Right atrium auricular region (tissue), 2 donors: ENCODE results near the gene RNF183. TPM values are rescaled to one million over a fixed set of nuclear protein-coding genes. Genes with fewer than 3 reads are reported as not detected.

Source experiments
- DNase-seq: peaks from one replicate; pipeline ENCODE4 v3.0.0-alpha.2; 2019; ENCODE audit warnings: low spot score
- H3K27ac ChIP-seq, 2 donors: fragments of 200-600 bp; sonication (generic); 1 replicate in 1 of 2; 2 replicates in 1 of 2; pipeline ENCODE4 v1.5.1; 2016 to 2019
- H3K27me3 ChIP-seq, 2 donors: fragments of 200-600 bp; sonication (generic); one replicate each; pipeline versions ENCODE4 v1.5.1 to v1.6.0; 2017 to 2019
- H3K36me3 ChIP-seq: fragments of 200-600 bp; sonication (generic); one replicate; pipeline ENCODE4 v1.5.1; 2016
- H3K4me1 ChIP-seq, 2 donors: fragments of 200-600 bp; sonication (generic); one replicate each; pipeline versions ENCODE4 v1.5.1 to v1.6.0; 2017 to 2019
- H3K4me3 ChIP-seq, 2 donors: fragments of 200-600 bp; sonication (generic); 1 replicate in 1 of 2; 2 replicates in 1 of 2; pipeline ENCODE4 v1.5.1; 2017 to 2019; ENCODE audit warnings: mild to moderate bottlenecking in 1 of 2, moderate library complexity in 1 of 2
- H3K9me3 ChIP-seq, 2 donors: fragments of 200-600 bp; sonication (generic); one replicate each; pipeline ENCODE4 v1.5.1; 2019
- CTCF ChIP-seq, 2 donors: fragments of 200-600 bp; sonication (generic); IDR thresholded peaks; one replicate each; pipeline ENCODE4 v1.5.1; 2019; ENCODE audit warnings: antibody characterized with exemption in 2 of 2
- total RNA-seq, 2 donors: library from RNA; depleted of rRNA; stranded (reverse); fragments of >200 nt; gene quantifications; one replicate each; pipeline ENCODE4 v1.1.0, GENCODE V29; 2016

RNF183 gene
- total RNA-seq, 2 donors from 2014 or later, result not detected

- H3K27me3 ChIP-seq, result no peaks in the 10 kb centered on the region
- H3K36me3 ChIP-seq, result peaks cover 77% of the 10 kb centered on the region
- DNase-seq, result no peak
These were observed 21.8 kb downstream of the RNF183 start for GRCh38 chr9:113281356-113281755.

DNA sequence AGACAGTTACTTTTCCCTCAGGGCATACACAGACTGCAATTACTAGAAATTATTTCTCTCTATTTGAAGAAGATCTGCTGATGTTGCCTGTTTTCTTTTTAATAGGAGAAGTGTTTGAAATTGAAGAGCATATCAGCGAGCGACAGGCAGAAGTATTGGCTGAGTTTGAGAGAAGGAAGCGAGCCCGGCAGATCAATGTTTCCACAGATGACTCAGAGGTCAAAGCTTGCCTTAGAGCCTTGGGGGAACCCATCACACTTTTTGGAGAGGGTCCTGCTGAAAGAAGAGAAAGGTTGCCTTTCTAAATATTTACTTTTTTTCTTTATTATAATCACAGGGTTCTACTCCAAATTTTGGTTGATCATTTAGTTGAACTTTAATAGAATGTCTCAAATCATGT lies 24.3 kb downstream of the RNF183 start:
- Histone ChIP-seq H3K27ac (no peak overlapping the region), H3K4me3 (no peak overlapping the region), H3K27me3 (no peaks in the 10 kb centered on the region), H3K9me3 (no peaks in the 10 kb centered on the region), H3K4me1 (peaks cover 0 to 23% of the 10 kb centered on the region in 2 donors), H3K36me3 (peaks cover 55% of the 10 kb centered on the region)
- no peak for DNase-seq
- no peak for TF ChIP-seq CTCF (IDR thresholded peaks at IDR 0.05)

More at GRCh38 chr9:113281356-113281755, 21.8 kb downstream of the RNF183 start:
- H3K27ac ChIP-seq, result no peak overlapping the region
- TF ChIP-seq CTCF (IDR thresholded peaks at IDR 0.05), result no peak
- no peaks in the 10 kb centered on the region for H3K9me3 ChIP-seq
- H3K4me3 ChIP-seq, result no peak overlapping the region
- peaks cover 0 to 8% of the 10 kb centered on the region in 2 donors for H3K4me1 ChIP-seq

DNA sequence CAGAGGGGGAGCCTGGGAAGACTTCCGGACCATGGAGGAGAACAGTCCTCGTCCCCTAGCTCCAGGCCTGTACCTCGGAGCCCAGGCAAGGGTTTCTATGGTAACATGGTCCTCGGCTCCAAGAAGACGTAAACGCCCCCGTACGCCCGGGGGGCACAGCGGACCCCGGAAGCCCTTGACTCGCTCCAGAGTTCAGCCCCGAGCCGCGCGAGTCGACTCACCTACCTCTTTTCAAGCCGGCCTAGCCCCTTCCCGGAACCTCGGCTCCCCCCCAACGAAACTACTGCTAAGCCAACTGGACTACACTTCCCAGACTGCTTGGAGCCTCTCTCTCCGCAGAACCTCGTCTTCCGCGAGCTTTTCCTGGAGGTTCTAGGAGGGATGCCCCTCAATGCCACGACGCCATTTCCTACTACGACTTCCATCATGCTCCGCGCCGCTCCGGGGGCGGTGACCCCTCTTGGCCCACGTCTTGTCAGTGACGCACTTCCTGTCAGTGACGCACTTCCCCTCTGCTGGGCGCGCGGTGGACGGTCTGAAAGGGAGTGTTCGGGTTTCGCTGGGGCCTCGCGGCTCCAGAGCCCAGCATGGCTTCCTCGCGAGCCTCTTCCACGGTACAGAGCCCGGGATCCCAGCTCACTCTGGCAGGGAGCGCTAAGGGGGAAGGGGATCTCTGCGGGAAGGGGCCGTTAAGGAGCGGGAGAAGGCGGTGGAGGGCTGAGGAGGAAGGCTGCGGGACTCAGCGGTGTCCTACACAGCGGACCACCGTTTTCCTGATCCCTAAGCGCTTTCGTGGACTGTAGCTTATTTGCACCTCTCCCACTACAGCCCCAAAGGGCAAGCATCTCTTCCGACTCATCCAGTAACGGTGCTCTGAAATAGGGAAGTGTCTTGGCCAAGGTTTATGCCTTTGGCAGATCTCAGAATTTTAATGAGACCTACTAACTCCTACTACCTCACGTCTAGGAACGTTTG lies 27.7 kb downstream of the RNF183 start, which contains the start of the genes CDC26 and PRPF4:
Gene CDC26 (minus strand): TSS at position 416 of the 975 bp plus-strand sequence. CDS start 3,065 bp downstream, outside the sequence.
Gene PRPF4 (plus strand): TSS at position 502 of the 975 bp plus-strand sequence. CDS start 86 bp downstream, at position 588.
- peaks cover 0 to 23% of the 10 kb centered on the region in 2 donors for H3K4me1 ChIP-seq
- no peak for TF ChIP-seq CTCF (IDR thresholded peaks at IDR 0.05)
- peak; percentile 98 for DNase-seq
- H3K27ac ChIP-seq, result peak within 1 kb of the TSS; percentile 93 to 96
- H3K27me3 ChIP-seq, result no peaks in the 10 kb centered on the region
- H3K4me3 ChIP-seq, result peak within 1 kb of the TSS; percentile 76 to 90
- no peaks in the 10 kb centered on the region for H3K9me3 ChIP-seq
- H3K36me3 ChIP-seq, result peaks cover 47% of the 10 kb centered on the region

- DNase-seq, result no peak
- no peaks in the 10 kb centered on the region for H3K27me3 ChIP-seq
- TF ChIP-seq CTCF (IDR thresholded peaks at IDR 0.05), result peak; percentile 43 to 74
- no peaks in the 10 kb centered on the region for H3K9me3 ChIP-seq
- H3K36me3 ChIP-seq, result peaks cover 47% of the 10 kb centered on the region
- peak overlapping the region; percentile 93 to 96 for H3K27ac ChIP-seq
- H3K4me1 ChIP-seq, result peaks cover 0 to 23% of the 10 kb centered on the region in 2 donors
- H3K4me3 ChIP-seq, result peak overlapping the region; percentile 76 to 90
These were observed 28.6 kb downstream of the RNF183 start for GRCh38 chr9:113274474-113275156.

DNA sequence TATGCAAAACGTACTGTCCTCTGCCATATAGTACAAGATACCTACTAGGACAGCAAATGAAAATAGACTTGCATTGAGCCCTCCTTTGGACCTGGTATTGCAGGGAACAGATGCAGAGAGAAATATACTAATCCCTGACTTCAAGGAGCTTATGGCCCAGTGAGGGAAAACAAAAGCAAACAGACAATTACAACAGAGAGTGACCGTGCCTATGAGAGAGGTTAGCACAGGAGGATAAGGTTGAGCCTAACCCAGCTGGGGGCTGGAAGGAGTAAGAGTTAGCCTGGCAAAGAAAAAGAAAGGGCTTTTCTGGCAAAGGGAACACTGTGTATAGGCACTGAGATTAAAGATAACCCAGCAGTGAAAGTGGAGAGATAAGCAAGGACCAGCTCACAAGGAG lies 33.3 kb downstream of the RNF183 start:
- no peaks in the 10 kb centered on the region for H3K27me3 ChIP-seq
- TF ChIP-seq CTCF (IDR thresholded peaks at IDR 0.05), result no peak
- no peak overlapping the region for H3K27ac ChIP-seq
- no peaks in the 10 kb centered on the region for H3K9me3 ChIP-seq
- no peak overlapping the region for H3K4me3 ChIP-seq
- peaks cover 56% of the 10 kb centered on the region for H3K36me3 ChIP-seq
- no peak for DNase-seq
- H3K4me1 ChIP-seq, result peaks cover 0 to 10% of the 10 kb centered on the region in 2 donors
